ENCODE data around the gene BST2. TPM values are rescaled to one million over a fixed set of nuclear protein-coding genes. Genes with fewer than 3 reads are reported as not detected.
"Not testable (repeated sequence)": the region's sequence is repeated elsewhere in the genome, so short reads cannot be mapped to it uniquely, and the experiment has no call there.

The BST2 gene
- polyA plus RNA-seq, 10 donors = 4.5 to 8.3 (median 6.6) TPM

GRCh38 chr19:17390665-17391370 lies 14.6 kb downstream of the BST2 start:
- peak; percentile 86 to 96 (median 92) for DNase-seq

- DNase-seq = no peak
Observed at GRCh38 chr19:17389957-17390664, 15.3 kb downstream of the BST2 start.

- no peak for DNase-seq
Observed at GRCh38 chr19:17389288-17389687, 16.1 kb downstream of the BST2 start.

GRCh38 chr19:17385878-17386611 lies 19.4 kb downstream of the BST2 start:
- peak in 2 of 3 donors; percentile 48 to 70 for DNase-seq

- no peak for DNase-seq
Observed at GRCh38 chr19:17380426-17381138, 24.8 kb downstream of the BST2 start.

- DNase-seq = peak in 1 of 3 donors; percentile 54
Observed at GRCh38 chr19:17379221-17379631, 26.2 kb downstream of the BST2 start.

GRCh38 chr19:17378271-17378670 lies 27.2 kb downstream of the BST2 start:
- no peak for DNase-seq

GRCh38 chr19:17376935-17377600 lies 28.4 kb downstream of the BST2 start, which contains the start of gene PLVAP:
Gene PLVAP (minus strand): TSS chr19:17377342. CDS start chr19:17377288, 54 bp downstream.
- DNase-seq = no peak

GRCh38 chr19:17370026-17370587 lies 35.3 kb downstream of the BST2 start:
- DNase-seq = peak in 1 of 3 donors; percentile 63

- DNase-seq = no peak
Observed at GRCh38 chr19:17365361-17365760, 40.1 kb downstream of the BST2 start.

GRCh38 chr19:17363852-17364605 lies 41.4 kb downstream of the BST2 start:
- DNase-seq = not testable (repeated sequence)

- DNase-seq = no peak
Observed at GRCh38 chr19:17359905-17360800, 45.3 kb downstream of the BST2 start.

GRCh38 chr19:17358395-17358794 lies 47.0 kb downstream of the BST2 start:
- no peak for DNase-seq

- DNase-seq = no peak
Observed at GRCh38 chr19:17357724-17358123, 47.7 kb downstream of the BST2 start.

- no peak for DNase-seq
Observed at GRCh38 chr19:17357078-17357666, 48.3 kb downstream of the BST2 start.

GRCh38 chr19:17353386-17353785 lies 52.0 kb downstream of the BST2 start:
- DNase-seq = no peak

Measured in muscle of back (tissue), 11 donors.